Endothelial cell of umbilical vein (primary cell): Measurements from ENCODE around the gene HOPX. TPM values are rescaled to one million over a fixed set of nuclear protein-coding genes. Genes with fewer than 3 reads are reported as not detected.
A peak's percentile ranks its signal among the peaks of the same experiment; 100 is the strongest.

Experiments
- BruUV-seq: library from RNA; stranded (reverse); fragments of 400-500 nt; replicated peaks from 2 replicates; lab custom pipeline; 2021; lab: Mats Ljungman, UMichigan
- CTCF ChIA-PET: fragments of 300-600, 350-600 bp; sonication (Branson Sonifier 250); formaldehyde crosslinking; loops from one replicate; lab custom pipeline; 2021; ENCODE audit warnings: antibody characterized with exemption, inconsistent platforms; lab: Charles Lee
- POLR2A ChIA-PET: fragments of 300-600, 350-600 bp; sonication (Branson Sonifier 250); formaldehyde crosslinking; loops from one replicate; lab custom pipeline; 2021; ENCODE audit warnings: antibody characterized with exemption, inconsistent platforms; lab: Charles Lee
- DNase-seq: peaks from one replicate; pipeline ENCODE4 v3.0.0-alpha.2; 2011; ENCODE audit warnings: low read depth, low spot score
- FAIRE-seq: peaks from 2 replicates; lab custom pipeline; 2011; peaks lifted over from hg19 to GRCh38; lab: Jason Lieb, UNC
- H2AFZ ChIP-seq: 2 replicates; pipeline ENCODE4 v1.6.0; 2012; ENCODE audit warnings: low read depth, low read length, control low read depth, inconsistent platforms
- H3K27ac ChIP-seq: 2 replicates; pipeline ENCODE4 v1.5.1; 2011; ENCODE audit warnings: low read depth, mild to moderate bottlenecking, control low read depth, low read length, moderate library complexity; ENCODE audit not compliant: insufficient read depth
- H3K27me3 ChIP-seq, 2 experiments: 2 replicates each; pipeline versions ENCODE4 v1.6.0 to v1.6.1; 2011; ENCODE audit warnings: low read length in 2 of 2, mixed read lengths in 1 of 2; ENCODE audit not compliant: control insufficient read depth in 2 of 2, insufficient read depth in 2 of 2
- H3K36me3 ChIP-seq, 2 experiments: 2 replicates in 1 of 2; 3 replicates in 1 of 2; pipeline ENCODE4 v1.5.1; 2011; ENCODE audit warnings: low read length in 2 of 2, mild to moderate bottlenecking in 1 of 2, moderate library complexity in 1 of 2; ENCODE audit not compliant: control insufficient read depth in 2 of 2, insufficient read depth in 2 of 2; ENCODE audit errors: extremely low read depth in 1 of 2
- H3K4me1 ChIP-seq: 3 replicates; pipeline ENCODE4 v1.5.1; 2011; ENCODE audit warnings: mild to moderate bottlenecking, low read length; ENCODE audit not compliant: control insufficient read depth, insufficient read depth; ENCODE audit errors: extremely low read depth
- H3K4me2 ChIP-seq: 2 replicates; pipeline ENCODE4 v1.6.1; 2011; ENCODE audit warnings: low read length, control low read depth, mixed read lengths; ENCODE audit not compliant: insufficient read depth
- H3K4me3 ChIP-seq, 3 experiments: fragments of 200-600 bp in 1 of 3; sonication (generic), shearing (Covaris generic) in 1 of 3; replicated peaks in 1 of 3; 2 replicates each; pipeline ENCODE4 v1.5.1; 2011 to 2016; ENCODE audit warnings: control low read depth in 3 of 3, low read length in 3 of 3, mild to moderate bottlenecking in 2 of 3, inconsistent platforms in 1 of 3, low read depth in 1 of 3, moderate library complexity in 1 of 3; ENCODE audit not compliant: insufficient read depth in 1 of 3
- H3K79me2 ChIP-seq: 2 replicates; pipeline ENCODE4 v1.6.0; 2012; ENCODE audit warnings: low read length, inconsistent platforms; ENCODE audit not compliant: control insufficient read depth, insufficient read depth
- H3K9ac ChIP-seq: replicated peaks from 2 replicates; pipeline ENCODE3; 2011; ENCODE audit warnings: low read length, control low read depth; ENCODE audit not compliant: insufficient read depth; ENCODE audit errors: extremely low read depth
- H3K9me1 ChIP-seq: replicated peaks from 3 replicates; pipeline ENCODE4 v1.6.0; 2011; ENCODE audit warnings: mild to moderate bottlenecking, low read length; ENCODE audit not compliant: control insufficient read depth, insufficient read depth; ENCODE audit errors: extremely low read depth
- H3K9me3 ChIP-seq: replicated peaks from 2 replicates; pipeline ENCODE4 v1.5.1; 2012; ENCODE audit warnings: low read length, inconsistent platforms; ENCODE audit not compliant: control insufficient read depth, insufficient read depth
- H4K20me1 ChIP-seq: replicated peaks from 2 replicates; pipeline ENCODE3; 2011; ENCODE audit warnings: mild to moderate bottlenecking, low read length; ENCODE audit not compliant: control insufficient read depth, insufficient read depth; ENCODE audit errors: extremely low read depth
- CTCF ChIP-seq, 2 donors: IDR thresholded peaks; 1 replicate in 1 of 2; 2 replicates in 1 of 2; pipeline ENCODE4 v1.5.1; 2011; ENCODE audit warnings: low read length in 2 of 2, mild to moderate bottlenecking in 2 of 2, moderate library complexity in 2 of 2, control low read depth in 1 of 2, inconsistent platforms in 1 of 2, low read depth in 1 of 2; ENCODE audit not compliant: insufficient read depth in 1 of 2; ENCODE audit errors: extremely low read depth in 1 of 2
- EZH2 ChIP-seq: IDR thresholded peaks from 2 replicates; pipeline ENCODE4 v1.6.1; 2012; ENCODE audit warnings: borderline replicate concordance, low read depth, mild to moderate bottlenecking, moderate library complexity, low read length, inconsistent platforms; ENCODE audit not compliant: severe bottlenecking
- FOS ChIP-seq: IDR thresholded peaks from 2 replicates; pipeline ENCODE4 v1.6.1; 2011; ENCODE audit warnings: mild to moderate bottlenecking, low read length, moderate library complexity, borderline replicate concordance; ENCODE audit not compliant: insufficient read depth
- GATA2 ChIP-seq: IDR thresholded peaks from 2 replicates; pipeline ENCODE4 v1.7.0; 2011; ENCODE audit warnings: low read depth, mild to moderate bottlenecking, moderate library complexity, mixed read lengths, low read length; ENCODE audit not compliant: insufficient read length, insufficient read depth
- JUN ChIP-seq: IDR thresholded peaks from 2 replicates; pipeline ENCODE4 v1.6.1; 2011; ENCODE audit warnings: borderline replicate concordance, low read depth; ENCODE audit not compliant: insufficient read length, insufficient read depth
- MAX ChIP-seq: IDR thresholded peaks from 2 replicates; pipeline ENCODE4 v1.6.1; 2011; ENCODE audit not compliant: insufficient read depth, insufficient read length
- MYC ChIP-seq: IDR thresholded peaks from one replicate; pipeline ENCODE4 v1.6.1; 2011; ENCODE audit warnings: mild to moderate bottlenecking, low read depth, low read length
- POLR2A ChIP-seq: IDR thresholded peaks from 2 replicates; pipeline ENCODE4 v1.6.1; 2012; ENCODE audit warnings: low read depth, mild to moderate bottlenecking, control low read depth, low read length
- POLR2AphosphoS5 ChIP-seq: IDR thresholded peaks from 2 replicates; pipeline ENCODE4 v1.6.1; 2012; ENCODE audit warnings: low read depth, mild to moderate bottlenecking, control low read depth, low read length, moderate library complexity; ENCODE audit not compliant: insufficient read depth
- dilution Hi-C: fragments of 300-500 bp; cut with MboI; formaldehyde crosslinking; loops from one replicate; pipeline ENCODE4 v1.15.0; 2019; ENCODE audit warnings: low sequenced_read_pairs; ENCODE audit not compliant: extremely low pct_ligation_motif_present
- intact Hi-C: fragments of 100-400 bp; cut with micrococcal nuclease; formaldehyde crosslinking; loops from one replicate; pipeline ENCODE4 v1.10.0; 2022
- polyA plus RNA-seq, 4 experiments: library from polyadenylated mRNA; depleted of rRNA in 3 of 4; stranded (reverse) in 3 of 4; unstranded in 1 of 4; fragments of >200 nt; gene quantifications; 2 replicates each; pipeline versions ENCODE4 v1.2.1 to v1.2.3, GENCODE V29; 2011 to 2012; ENCODE audit warnings: missing spikeins in 1 of 4
- total RNA-seq: library from RNA; stranded (reverse); gene quantifications from 2 replicates; pipeline ENCODE4 v1.2.3, GENCODE V29; 2021

Gene HOPX
- total and polyA plus RNA-seq, 2 donors (not counting 3 experiments of a cell fraction or from before 2014, with no cell fraction given), result 3.8 to 5.8 TPM

GRCh38 chr4:56637791-56638190 lies 43.3 kb downstream of the HOPX start:
- intact Hi-C loops, result no loop called here
- POLR2A ChIA-PET, result no interaction called here

More at GRCh38 chr4:56637791-56638190, 43.3 kb downstream of the HOPX start:
- FAIRE-seq, result no peak
- Histone ChIP-seq H3K27ac (no peak overlapping the region), H3K4me3 (no peak overlapping the region), H3K9me1 (no peaks in the 10 kb centered on the region), H2AFZ (no peak overlapping the region), H3K36me3 (no peaks in the 10 kb centered on the region), H3K27me3 (no peaks in the 10 kb centered on the region), H3K9ac (no peak overlapping the region), H3K9me3 (no peaks in the 10 kb centered on the region), H3K79me2 (no peaks in the 10 kb centered on the region), H3K4me2 (no peak overlapping the region), H3K4me1 (peaks cover 19% of the 10 kb centered on the region), H4K20me1 (no peaks in the 10 kb centered on the region)
- DNase-seq, result peak; percentile 5
- dilution Hi-C loops, result no loop called here
- CTCF ChIA-PET, result interaction anchor here (0.6 to 2.1 kb wide), 3 partner anchors 11 to 162 kb away, joined by 3 to 5 read pairs (median 3); no protein-coding TSS in a partner anchor
- BruUV-seq, result no TSS peak
- TF ChIP-seq MAX (no peak), EZH2 (no peak), POLR2A (no peak), FOS (no peak), JUN (no peak), MYC (no peak), GATA2 (no peak), POLR2AphosphoS5 (no peak), CTCF (IDR thresholded peaks at IDR 0.05; ENCODE audit: extremely low read depth in 1 of 2, insufficient read depth in 1 of 2, low read depth in 1 of 2, low read length in 2 of 2) (no peak)
